HG03558 (cell line): Measurements from ENCODE around the gene MYCN.

ENCODE experiments used
- ATAC-seq: cut with Tn5 transposase; IDR thresholded peaks from one replicate; pipeline ENCODE4 v1.9.1; 2021; ENCODE audit warnings: moderate number of reproducible peaks; ENCODE audit not compliant: unreplicated experiment; ENCODE audit errors: extremely low read depth

MYCN gene

DNA sequence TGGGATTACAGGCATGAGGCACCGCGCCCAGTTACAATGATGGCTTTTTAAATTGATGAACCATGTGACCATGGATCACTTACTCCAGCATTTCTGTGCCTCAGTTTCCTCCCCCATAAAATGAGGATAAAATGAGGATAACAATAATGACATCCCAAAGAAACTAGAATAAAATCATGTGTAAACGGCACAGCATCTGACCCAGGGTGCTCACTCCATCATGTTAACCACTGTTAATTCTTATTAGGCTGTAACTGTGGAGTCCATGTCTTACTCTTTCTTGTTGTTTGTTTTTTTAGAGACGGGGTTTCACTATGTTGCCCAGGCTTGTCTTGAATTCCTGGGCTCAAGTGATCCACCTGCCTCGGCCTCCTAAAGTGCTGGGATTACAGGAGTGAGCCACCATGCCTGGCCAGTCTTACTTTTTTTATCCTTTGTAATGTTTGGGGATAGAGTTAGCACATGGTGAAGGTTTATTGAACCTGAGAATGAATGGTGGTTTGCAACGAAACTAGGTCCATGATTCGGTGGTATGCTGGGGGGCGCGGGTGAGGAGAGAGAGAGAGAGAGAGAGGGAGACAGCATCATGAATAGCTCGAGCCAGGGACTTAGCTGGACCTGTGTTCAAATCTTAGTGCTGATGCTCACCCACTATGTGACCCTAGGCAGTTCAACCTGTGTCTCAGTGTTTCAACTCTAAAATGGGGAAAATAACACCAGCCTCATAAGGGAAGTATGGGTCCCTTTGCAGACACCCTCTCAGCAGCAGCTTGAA, 52.3 kb downstream of the MYCN start:
- no peak for ATAC-seq

DNA sequence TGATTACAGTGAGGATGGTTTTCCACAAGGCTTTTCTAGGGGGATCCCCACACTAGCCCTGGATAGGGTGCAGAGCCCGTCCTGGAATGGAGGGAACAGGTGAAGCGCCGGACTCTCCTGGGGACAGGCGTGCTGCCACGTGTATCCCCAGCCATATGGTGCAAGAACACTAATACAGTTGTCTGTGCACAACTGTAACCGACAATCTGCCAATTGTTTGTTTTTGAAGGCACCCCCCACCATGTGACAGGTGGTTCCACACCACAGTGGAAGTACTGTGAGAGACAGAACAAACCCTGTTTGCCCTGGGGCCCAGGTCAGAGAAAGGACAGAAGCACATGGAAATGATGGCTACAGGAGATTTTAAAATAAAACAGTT, 52.9 kb downstream of the MYCN start:
- no peak for ATAC-seq

DNA sequence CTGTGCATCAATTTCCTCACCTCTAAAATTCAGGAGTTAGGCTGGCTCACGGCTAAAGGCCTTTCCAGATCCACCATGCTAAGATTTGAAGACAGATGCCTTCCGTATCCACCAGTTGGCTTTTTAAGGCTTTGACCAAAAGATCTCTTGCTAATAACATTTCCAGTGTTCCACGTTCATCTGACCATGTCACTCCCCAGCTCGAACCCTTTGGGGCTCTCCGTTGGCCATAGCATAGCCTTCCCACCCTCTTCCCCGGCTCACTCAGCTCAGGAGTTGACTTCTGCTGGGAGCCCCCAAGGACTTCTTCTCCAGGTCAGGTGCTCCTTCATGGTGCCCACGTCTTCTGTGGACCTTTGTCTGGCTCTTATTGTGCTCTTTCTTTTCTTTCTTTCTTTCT, 53.3 kb downstream of the MYCN start:
- ATAC-seq: no peak

DNA sequence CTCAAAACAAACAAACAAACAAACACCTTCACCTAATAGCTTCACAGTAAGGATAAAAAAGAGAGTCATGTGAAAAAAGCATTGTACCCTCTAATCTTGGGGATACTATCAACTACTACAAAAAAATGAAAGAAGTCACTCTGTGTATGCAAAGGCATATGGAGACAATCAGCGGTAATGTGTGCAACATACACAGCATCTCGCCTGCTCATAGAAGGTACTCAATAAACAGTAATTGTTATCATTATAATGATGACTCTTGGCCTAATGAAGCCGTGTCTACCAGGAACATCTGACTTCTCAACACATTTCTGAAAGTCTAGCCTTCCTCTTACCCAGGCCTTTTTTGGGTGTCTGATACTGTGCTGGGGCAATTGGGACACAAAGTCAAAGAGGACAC, 55.3 kb downstream of the MYCN start:
- ATAC-seq: no peak
